DMS114 treated with DMSO at 0.1 percent for 48 hours (cell line): Measurements from ENCODE around the gene CCL19.
A peak's percentile ranks its signal among the peaks of the same experiment; 100 is the strongest.

Source experiments
- DNase-seq: peaks from one replicate; lab custom pipeline; 2025; ENCODE audit not compliant: unreplicated experiment; lab: John Stamatoyannopoulos, UW

The CCL19 gene

DNA sequence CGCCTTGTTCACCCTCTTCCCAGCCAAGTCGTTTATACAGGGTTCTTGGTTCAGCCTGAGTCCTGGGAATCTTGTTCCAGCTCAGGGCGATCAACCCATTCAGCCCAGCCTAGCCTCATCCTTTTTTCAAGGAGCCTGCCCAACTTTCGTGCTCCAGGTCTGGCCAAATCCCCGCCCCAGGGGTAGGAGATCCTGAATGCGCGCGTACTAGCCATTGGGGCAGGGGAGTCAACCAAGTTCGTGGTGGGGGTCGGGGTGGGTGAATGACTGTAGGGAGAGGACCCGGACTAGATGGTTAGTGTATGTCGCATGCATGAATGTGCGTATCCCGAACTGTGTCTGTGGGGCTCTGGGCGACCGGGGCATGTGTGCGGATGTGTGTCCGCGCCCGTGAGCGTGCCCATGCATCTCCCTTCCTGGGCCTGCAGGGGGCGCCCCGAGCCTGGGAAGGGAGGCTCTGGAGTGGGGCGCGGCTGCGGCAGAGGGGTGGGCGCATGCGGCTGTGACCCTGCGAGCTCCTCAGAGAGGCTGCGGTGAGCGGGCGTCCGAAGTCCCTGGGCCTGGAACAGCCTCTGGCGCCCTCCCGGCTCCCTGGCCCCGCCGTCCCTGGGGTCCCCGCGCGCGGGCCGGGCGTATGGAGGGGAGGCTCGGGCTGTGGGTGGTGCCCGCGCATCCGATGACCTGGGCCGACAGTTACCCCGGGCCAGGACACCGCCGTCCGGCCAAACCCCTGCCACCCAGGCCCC is 10.1 kb upstream of the CCL19 start:
- no peak for DNase-seq

DNA sequence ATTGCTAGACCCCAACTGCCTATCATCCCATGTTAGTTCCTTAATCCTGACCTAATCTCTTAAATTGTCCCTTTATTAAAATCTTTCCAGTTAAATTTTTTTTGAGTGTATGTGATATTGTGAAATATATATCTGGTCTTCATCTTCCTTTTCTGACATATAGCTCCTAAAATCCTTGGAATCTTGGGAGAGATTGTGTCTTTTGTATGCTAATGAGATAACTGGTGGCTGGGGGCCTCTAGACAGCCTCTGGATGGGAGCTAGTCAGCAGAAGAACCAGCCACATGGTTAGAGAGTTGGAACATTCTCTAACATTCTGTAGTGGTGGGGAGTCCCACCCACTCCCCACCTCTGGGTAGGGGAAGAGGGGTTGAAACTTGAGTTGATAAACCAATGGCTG is 3.7 kb upstream of the CCL19 start:
- no peak for DNase-seq

DNA sequence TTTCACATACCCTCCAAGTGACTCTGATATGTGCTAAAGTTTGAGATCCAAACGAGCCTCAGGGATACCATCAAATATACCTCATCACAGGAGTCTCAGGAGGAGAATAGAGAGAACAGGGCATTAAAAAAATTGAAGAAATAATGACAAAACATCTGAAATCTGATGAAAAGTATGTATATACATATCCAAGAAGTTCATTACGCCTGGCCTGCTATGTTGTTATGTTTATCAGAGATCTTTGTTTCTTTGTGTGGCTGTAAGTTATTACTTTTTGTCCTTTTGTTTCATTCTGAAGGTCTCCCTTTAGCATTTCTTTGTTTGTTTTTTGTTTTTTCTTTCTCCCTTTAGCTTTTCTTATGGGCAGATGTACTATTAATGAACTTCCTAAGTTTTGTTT is 2.5 kb upstream of the CCL19 start:
- DNase-seq: no peak

GRCh38 chr9:34691936-34692315 is 850 bp upstream of the CCL19 start:
- no peak for DNase-seq

GRCh38 chr9:34689512-34689911 is 1.6 kb downstream of the CCL19 start:
- DNase-seq: no peak

DNA sequence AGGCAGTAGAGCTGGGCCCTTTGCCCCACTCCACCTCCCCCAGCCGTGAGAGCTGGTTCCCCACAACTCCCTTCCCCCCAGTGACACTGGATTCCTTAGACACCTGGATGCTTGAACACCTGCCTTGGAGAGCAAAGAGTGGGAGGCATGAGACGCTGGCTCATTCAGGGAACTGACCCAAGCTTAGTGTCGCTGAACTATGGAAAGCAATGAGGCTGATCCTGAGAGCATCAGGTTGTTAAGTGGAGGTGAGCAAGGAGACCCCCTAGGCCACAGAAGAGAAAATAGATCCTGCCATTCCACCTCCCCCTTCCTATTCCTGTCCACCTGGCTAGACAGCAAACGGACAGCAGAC is 2.0 kb downstream of the CCL19 start:
- DNase-seq: no peak

- DNase-seq: no peak
These were observed 2.6 kb downstream of the CCL19 start for GRCh38 chr9:34688329-34689115.

- no peak for DNase-seq
These were observed 3.6 kb downstream of the CCL19 start for GRCh38 chr9:34687276-34688030.

DNA sequence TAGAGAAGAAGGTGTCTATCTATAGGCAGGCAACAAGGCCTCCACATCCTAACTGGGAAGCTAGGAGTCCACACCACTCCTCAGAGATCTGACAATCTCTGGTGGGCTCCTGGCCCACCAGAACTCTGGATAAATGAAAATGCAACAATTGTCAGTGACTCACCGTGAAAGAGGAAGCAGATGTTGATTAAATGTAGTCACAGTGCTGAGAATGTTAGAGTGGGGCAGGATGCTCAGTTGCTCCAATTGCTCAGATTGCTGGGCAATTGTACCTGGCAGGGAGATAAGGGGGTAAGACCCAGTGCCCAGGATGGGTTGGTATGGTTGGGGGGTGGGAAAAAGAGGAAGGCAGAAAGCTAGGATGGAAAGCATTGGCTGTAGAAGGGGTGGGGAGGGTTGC is 4.3 kb downstream of the CCL19 start:
- no peak for DNase-seq

DNA sequence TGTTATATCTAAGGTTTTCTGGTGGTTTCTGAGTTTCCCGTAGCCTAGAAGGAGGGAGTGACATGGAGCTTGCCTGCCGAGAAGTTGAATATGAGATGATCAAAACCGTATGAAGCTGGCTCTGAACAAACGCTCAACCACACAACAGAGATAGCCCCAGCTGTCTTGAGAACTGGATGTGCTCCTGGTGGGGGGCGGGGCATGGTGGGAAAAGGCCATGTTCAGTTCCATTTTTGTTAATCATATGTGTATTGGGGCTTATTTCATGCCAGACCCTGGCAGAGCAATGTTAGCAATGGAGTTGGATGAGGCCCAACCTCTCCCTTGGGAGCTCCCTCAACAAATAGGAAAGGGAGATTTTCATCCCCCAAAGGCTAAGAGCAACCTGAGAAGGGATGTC is 4.8 kb downstream of the CCL19 start:
- DNase-seq: no peak

- no peak for DNase-seq
These were observed 5.5 kb downstream of the CCL19 start for GRCh38 chr9:34685591-34685990.

DNA sequence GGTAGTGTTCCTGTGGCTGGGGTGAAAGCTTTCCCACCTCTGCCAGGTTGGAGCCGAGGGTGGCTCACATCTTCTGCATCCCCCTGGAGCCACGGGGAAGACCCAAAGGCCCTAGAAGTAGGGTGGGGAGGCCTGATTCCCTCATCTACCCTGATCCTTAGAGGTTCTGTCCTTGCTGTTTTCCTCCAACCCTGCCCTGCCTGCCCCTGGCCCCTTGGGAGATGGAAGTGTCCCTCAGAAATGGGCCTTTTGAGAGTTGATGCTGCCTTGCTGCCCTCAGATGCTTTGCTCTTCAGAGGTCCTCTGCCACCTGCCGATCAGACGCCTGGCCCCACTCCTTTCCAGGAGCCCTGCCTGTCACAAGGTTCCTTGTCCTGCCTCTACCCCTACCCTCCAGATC is 6.3 kb downstream of the CCL19 start:
- DNase-seq: no peak

GRCh38 chr9:34684145-34684544 is 6.9 kb downstream of the CCL19 start:
- no peak for DNase-seq

- no peak for DNase-seq
These were observed 15.2 kb downstream of the CCL19 start for GRCh38 chr9:34675869-34676268.

- DNase-seq: peak; percentile 70
These were observed 15.9 kb downstream of the CCL19 start for GRCh38 chr9:34675048-34675714.

DNA sequence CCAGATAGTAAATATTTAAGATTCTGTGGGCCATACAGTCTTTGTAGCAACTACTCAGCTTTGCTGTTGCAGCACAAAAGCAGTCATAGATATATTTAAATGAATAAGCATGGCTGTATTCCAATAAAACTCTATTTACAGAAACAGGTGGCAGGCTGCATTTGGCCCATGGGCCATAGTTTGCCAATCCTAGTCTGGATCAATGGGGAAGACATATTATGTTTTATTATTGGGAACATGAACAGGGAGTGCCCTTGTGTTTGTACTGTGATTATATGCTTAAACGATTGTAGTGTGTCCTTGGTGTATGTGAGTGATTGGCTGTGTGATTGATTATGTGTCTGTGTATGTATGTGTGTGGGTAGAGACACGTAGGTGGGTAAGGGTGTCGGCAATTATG is 16.6 kb downstream of the CCL19 start:
- DNase-seq: no peak

GRCh38 chr9:34671307-34671706 is 19.8 kb downstream of the CCL19 start:
- no peak for DNase-seq

DNA sequence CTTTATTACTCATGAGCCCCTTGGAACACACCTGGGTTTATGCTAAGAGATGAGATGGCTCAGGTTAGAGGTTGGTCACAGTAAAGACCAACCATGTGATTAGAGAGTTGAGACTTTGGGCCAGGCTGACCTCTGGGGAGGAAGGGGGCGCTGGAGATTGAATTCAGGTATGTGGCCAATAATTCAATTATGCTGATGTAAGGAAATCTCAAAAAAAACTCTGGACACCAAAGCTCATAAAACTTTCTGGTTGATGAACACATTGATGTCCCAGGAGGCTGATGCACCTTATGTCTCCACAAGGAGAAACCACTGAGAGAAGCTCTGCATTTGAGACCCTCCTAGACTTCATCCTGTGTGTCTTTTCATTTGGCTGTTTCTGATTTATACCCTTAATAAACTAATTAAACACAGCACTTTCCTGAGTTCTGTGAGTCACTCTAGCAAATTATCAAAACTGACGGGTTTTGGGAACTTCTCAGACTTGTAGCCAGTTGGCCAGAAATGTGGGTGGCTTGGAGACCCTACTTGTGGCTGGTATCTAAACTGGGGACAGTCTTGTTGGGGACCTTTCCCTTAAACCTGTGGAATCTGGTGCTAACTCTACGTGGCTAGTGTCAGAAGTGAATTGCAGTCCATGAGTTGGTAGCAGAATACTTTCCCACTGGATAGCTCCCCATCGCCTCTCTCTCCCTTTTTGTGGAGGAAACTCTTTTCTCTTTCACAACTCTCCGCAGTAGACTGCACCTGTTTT is 21.1 kb downstream of the CCL19 start:
- no peak for DNase-seq

GRCh38 chr9:34665381-34666250 is 25.5 kb downstream of the CCL19 start:
- peak; percentile 78 for DNase-seq

DNA sequence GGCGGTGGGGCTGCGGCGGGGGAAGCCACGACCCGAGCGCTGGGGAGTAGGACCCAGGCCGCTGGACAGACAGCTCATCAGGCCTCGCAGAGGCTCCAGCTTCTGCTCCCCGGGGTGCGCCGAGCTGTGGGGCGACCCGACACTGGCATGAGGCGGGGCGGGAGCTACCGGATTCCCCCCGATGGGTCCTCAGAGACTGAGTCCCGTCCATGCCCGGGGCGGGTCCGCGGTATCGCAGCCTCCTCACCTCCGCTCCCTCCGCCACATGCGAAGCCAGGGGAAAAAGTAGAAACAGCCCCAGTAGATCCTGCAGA is 26.1 kb downstream of the CCL19 start:
- no peak for DNase-seq
